Stimulated activated CD4-positive, alpha-beta T cell treated with anti-CD3 and anti-CD28 coated beads, Interleukin-1b, Interleukin-23, amount 100 ng/mL, for 4 hours (primary cell): Measurements from ENCODE around the gene FAM13A.
"Not testable (repeated sequence)": the region's sequence is repeated elsewhere in the genome, so short reads cannot be mapped to it uniquely, and the experiment has no call there.

Experiments
- DNase-seq, 2 donors: peaks; one replicate each; pipeline ENCODE4 v3.0.0-alpha.2; 2020; ENCODE audit warnings: low read depth in 2 of 2

FAM13A gene

DNA sequence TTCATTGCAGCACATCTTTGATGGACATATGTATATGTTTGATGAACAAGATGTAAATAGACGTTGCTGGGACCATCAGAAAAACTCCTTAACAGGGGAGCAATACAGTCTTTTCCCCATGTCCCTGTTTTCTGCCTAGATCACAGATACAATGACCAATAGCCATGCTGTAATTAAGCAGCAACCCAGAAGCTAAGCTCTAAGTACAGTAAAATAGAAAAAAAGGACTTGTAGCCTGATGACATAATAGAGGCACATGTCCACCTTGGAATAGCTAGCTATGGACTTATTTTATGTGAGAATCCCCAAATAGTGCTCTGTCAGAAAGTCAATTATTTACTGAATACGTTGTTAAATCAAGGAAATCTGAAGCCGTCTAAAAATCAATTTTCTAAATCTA, 14.9 kb downstream of the FAM13A start:
- DNase-seq: no peak

DNA sequence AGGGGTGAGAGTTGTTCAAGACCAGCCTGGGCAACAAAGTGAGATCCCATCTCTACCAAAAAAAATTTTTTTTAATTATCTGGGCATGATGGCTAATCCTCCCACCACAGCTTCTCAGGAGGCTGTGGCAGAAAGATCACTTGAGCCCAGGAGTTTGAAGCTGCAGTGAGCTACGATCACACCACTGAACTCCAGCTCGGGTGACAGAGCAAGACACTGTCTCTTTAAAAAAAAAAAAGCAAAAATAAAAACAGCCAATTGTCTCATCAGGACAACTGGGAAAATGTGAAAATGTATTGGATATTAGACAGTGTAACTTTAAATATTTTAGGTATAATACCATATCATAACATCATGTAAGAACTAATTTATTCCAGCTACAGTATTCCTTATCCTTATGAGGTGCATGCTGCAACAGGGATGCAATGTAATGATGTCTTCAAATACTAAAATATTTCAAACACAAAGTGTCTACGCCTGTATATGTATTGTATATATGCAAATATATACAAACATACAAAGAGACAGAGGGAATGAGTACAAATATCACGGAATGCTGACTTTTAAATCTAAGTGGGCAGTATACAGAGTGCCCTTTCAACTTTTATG, 17.2 kb downstream of the FAM13A start:
- DNase-seq: no peak

DNA sequence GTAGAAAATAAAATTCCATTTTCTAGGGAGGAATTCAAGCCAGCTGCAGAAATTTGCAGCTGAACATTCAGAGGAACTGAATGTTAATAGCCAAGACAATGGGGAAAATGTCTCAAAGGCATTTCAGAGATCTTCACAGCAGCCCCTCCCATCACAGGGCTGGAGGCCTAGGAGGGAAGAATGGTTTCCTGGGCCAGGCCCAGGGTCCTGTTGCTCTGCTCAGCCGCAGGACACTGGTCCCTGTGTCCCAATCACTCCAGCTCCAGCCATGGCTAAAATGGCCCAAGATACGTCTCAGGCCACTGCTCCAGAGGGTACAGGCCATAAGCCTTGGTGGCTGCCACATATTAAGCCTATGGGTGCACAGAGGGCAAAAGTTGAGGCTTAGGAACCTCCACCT, 20.4 kb downstream of the FAM13A start:
- no peak for DNase-seq

DNA sequence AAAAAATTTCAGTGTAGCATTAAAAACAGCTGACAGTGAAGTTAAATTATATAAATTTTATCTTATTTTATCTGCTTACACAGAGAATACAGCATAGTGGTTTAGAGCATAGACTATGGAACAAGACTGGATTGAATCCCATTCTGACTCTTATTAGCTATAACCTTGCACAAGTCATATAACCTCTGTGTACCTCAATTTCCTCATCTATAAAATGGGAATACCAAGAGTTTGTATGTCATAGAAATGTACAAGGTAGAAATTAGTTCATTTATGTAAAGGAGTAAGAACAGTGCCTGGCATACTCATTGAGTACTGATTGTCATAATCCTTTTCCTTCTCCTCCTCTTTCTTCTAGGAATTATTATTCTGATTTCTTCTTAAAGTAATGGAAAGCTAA, 25.7 kb downstream of the FAM13A start:
- no peak for DNase-seq

DNA sequence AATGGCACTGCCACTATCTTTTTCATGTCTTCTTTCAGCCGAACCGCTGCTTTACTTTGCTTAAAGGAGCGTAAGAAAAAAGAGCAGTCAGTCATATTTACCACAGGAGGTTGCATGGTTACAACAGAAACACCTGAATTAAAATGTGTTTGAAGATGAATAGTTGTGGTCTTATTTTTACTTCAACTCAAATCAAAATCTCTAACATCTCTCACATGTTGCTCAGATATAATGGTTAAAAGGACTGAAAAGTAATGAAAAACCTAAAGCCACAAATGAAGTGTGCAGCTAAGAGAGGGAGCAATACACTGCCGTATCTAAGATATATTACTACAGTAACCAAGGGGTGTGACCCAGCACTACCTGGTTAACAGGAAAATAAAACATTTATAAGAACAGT, 27.4 kb downstream of the FAM13A start:
- DNase-seq: no peak

DNA sequence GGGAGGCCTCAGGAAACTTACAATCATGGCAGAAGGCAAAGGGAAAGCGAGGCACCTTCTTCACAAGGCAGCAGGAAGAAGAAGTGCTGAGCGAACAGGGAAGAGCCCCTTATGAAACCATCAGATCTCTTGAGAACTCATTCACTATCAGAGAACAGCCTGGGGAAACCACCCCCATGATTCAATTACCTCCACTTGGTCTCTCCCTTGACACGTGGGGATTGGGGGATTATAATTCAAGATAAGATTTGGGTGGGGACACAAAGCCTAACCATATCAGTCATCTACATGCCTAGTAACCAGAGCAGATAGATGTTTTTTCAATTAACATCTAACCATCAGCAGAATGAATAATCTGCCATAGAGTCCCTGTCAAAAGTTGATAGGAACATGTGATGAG, 30.4 kb downstream of the FAM13A start:
- DNase-seq: no peak

DNA sequence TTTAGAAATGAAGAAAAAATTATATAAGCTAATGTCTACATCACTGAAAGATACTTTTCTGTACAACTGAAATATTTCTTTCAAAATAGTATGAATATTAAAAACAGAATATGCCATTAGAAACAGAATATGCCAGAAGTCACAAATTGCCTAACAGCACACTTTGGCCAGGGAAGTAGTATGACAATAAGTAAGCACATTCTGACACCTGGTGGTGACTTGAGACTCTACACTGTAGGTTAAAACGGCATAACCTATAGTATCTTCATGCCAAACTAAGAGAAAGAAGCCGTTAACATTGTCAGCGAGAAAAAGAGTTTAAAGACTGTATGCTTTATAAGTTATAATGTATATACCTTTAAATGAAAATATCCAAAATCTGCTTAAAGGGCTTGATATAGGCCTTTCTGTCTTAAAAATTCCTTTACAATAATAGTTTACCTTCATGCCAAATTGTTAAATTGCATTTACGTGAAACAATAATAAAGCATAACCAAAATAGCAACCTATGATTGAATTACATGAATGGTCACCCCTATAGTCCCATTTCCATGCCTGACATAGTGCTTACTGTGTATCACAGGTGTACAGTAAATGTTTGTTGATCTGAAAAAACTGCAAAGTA, 32.8 kb downstream of the FAM13A start:
- peak in 1 of 2 donors; percentile 43 for DNase-seq

DNA sequence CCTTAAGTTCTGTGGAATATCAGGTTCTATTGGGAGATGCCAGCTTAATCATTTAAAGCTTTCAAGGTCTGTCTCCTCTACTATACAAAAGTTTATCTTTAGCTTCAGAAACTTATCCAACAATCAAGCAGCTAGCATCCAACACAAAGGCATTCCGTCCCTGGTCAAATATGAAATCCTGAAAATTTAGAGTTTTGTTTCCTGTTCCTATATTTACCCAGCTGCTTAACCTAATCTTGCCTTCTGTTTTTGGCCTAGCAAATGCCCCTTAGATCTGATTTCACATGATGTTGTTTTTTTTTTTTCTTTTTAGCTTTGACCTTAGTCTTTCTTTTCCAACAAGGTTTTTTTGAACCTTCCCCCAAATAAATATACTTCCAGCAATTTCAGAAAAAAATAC, 33.8 kb downstream of the FAM13A start:
- DNase-seq: no peak

DNA sequence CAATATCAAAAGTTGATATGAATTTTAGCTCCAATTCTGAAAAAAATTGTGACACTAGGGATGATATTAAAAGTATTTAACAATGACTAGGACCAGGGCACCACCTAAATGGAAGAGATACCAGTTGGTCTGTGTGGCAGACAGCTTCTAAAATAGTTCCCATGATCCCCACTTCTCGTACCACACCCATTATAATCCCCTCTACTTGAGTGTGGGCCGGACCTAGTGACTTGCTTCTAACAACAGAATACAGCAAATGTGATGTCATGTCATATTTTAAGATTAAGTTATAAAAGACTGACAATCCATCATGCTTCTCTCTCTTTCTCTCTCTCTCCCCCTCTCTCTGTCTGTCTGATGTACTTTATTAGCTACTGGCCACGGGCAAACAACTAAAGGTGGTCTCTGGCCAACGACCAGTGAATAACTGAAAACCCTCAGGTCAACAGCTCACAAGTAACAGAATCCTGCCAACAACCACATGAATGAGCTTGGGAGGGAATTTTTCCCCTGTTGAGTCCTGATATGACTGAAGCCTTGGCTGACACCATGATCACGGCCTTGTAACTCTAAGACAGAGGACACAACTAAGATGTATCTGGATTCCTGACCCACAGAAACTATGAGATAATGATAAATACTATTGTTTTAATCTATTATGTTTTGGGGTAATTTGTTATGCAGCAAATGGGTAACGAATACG, 34.4 kb downstream of the FAM13A start:
- no peak for DNase-seq

DNA sequence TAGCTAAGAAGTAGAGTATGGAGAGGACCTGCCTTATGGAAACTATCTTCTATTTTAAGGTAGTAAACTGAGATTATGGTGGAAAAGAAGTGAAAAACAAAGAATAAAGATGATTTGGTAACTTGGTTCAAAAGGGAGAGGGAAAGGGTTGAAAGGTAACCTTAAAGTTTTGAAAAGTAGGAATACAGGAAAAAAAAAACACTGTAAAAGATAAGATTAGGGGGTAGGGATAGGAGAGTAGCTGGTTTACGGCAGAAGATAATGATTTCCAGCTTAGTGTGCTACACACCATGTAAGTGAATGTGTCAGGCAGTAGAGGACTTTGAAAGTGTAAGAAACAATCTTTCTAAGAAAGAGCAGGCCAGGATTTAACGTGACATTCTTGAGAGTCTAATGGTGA, 35.3 kb downstream of the FAM13A start:
- no peak for DNase-seq

DNA sequence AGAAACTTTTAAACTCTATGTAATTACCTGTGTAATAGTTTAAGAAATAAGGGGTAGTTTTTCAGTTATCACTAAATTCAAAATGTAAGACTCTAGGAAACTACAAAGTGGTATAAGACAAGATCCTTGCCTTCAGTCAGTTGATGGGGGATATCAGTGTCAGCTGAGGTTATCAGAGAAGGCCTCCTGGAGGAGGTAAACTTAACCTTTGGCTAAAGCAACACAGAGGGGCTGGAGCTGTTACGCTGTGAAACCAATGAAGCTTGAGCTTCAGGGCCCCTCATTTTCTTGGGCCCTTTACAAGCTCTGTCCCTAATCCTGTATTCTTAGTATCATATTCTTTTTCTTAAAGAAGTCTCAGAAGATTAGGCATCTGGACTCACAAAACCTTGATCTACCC, 35.9 kb downstream of the FAM13A start:
- no peak for DNase-seq

DNA sequence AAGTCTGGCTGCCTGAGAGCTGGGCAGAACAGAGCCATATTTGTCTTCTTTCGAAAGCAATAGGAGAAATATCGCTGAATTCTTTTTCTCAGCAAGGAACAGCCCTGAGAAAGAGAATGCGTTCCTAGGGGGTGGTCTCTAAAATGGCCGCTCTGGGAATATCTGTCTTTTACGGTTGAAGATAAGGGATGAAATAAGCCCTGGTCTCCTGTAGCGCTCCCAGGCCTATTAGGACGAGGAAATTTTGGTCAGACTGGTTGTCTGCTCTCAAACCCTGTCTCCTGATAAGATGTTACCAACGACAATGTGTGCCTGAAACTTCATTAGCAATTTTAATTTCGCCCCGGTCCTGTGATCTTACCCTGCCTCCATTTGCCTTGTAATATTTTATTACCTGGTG, 42.1 kb downstream of the FAM13A start:
- DNase-seq: not testable (repeated sequence)

DNA sequence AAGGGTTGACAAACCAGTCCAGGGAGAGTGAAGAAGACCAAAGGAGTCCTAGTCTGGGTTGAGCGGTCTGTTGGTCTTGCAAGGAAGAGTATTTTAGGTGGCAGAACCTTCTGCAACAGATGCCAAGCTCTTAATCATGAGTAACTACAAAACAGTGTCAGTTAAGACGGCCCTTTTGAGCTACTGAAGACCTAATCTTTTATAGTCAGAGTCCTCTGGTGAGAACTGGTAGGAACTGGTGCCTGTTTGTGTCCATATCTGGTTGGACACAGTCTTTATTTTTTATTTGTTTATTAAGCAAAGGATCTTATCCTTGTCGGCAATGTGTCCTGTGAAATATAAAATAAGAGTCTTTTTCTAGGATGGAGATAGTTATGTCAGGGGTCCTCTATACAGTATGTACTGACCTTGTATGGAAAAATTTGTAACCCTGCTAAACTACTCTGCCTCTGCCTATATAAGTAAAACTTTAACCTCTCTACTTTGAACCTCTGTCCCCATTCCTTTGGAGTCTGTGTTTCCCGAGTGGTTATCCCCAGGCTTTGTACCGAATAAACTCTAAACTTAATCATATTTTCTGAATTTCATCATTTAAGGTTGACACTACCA, 47.1 kb downstream of the FAM13A start:
- DNase-seq: no peak

DNA sequence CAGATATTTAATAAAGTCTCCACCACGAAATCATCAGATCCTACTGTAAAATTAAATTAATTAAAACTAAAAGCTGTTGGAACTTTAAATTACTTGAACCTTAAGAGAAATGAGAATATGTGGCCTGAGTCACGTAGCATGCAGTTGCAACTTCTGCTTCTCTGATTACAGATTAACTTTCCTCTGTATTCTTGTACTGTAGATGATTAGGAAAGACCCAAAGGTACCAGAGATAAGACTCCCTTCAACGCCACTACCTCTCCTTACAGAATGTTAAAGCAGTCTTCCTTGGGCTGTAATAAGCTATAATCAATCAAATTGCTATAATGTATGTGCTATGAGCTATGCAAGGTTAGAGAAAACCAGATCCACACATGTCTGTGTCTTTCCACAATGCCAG, 47.9 kb downstream of the FAM13A start:
- no peak for DNase-seq

DNA sequence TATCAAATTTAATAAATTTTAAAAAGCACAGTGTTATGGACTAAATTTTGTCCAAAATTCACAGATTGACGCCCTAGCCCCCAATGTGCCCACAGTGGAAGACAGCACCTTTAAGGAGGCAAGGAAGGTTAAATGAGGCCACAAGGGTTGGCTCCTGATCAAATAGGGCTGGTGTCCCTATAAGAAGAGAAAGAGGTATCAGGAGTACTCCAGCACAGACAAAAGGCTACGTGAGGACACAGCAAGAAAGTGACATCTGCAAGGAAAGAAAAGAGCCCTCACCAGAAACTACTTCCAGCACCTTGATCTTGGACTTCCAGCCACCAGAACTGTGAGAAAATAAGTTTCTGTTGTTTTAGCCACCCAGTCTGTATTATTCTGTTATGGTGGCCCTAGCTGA, 48.8 kb downstream of the FAM13A start:
- DNase-seq: no peak

DNA sequence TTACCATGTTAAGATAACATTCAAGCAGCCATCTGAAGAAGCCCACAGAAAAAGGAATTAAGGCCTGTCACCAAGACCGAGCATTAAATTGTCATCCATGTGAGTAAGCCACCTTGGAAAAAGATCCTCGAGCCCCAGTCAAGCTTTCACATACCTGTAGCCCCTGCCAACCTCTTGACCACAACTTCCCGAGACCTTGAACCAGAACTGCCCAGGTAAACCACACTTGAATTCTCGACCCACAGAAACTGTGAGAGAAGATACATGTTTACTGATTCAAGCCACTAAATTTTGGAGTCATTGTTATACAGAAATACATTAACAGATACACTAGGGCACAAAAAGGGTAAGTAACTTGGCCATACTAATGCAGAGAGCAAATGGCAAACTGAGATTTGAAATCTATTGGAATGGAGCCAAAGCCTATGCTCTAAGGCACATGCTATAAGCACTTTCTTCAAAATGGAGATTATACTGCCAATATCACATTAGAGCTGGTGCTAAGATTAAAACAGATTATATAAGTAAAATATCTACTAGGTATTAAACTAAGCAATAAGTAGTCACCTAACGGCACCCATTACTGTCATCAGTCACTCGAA, 49.5 kb downstream of the FAM13A start:
- no peak for DNase-seq

DNA sequence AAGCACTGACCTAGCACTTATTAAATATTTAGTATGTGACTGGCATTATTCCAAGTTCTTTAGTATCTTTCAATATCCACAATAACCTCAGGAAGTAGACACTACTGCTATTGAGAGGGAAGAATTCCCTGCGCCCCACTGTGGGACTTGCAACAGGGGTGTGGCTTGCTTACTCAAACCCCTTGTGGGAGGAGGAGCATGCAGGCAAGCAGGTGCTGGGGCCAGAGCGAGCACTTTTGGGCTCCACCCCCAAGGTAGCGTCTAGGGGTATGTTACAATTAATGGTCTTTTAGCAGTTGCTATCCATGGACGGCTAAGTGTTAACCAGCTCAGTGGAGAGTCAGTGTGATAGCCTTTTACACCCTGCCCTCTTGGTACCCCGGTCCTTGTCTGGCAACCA, 50.7 kb downstream of the FAM13A start:
- DNase-seq: no peak

DNA sequence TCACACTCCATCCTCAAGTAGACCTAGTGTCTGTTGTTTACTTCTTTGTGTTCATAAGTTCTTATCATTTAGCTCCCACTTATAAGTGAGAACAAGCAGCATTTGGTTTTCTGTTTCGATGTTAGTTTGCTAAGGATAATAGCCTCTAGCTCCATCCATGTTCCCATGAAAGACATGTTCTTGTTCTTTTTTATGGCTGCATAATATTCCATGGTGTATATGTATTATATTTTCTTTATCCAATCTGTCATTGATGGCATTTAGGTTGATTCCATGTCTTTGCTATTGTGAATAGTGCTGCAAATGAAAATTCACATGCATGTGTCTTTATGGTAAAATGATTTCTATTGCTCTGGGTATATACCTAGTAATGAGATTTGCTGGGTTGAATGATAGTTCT, 51.9 kb downstream of the FAM13A start:
- not testable (repeated sequence) for DNase-seq

DNA sequence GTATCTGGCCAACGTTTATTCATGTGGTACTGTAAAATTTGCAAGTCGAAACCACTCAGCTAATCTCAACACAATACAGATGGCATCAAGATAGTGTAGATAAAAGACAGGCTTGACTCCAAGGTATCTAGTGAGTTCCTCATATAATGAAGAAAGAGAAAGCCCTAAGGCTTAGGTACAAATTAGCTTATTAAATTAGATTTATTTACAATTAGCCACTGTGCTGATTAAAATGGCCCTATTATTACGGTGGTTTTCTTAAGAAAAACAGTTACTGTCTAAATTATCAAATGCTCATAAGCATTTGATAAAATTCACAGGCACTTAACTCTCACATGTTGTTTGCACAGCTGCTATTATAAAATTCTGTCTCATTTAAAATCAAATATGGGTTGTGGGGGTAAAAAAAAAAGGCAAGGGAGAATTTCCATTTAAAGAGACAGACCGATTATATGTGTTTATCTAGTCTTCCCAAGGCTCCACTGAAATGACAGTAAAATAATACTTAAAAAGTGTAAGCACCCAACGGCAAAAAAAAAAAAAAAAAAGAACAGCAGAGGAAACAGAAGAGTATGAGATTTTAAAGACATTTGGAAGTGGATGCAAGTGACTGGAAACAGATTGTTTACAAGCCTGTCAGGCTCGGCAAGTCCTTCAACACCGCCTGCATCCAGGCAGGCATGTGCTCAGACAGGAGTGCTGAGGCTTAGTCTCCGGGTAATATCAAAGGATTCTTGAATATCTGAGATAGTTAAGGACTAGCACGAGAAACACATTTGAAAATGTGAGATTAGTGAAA, 55.1 kb downstream of the FAM13A start:
- DNase-seq: no peak

DNA sequence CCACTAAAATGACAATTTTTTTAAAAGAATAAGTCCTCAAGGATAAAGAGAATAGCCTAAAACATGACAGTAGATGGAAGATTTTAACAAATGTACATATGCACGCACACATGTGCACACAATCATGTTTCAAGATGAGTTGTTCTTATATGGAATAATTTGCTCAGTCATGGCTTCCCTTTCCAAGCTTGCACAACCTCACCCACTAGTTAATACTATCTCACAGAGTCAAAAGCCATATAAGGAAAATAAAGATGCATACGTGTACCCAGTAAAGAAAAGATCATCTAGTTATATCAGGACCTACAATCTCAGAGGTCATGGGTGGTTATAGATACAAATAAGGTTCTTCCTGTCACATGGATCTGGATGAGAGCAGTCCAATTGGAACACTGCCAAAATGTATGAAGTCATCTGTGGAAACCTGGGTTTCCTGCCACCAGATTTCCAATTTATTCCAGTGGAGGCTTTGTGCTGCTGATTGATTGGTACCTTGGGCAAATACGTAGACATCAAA, 56.1 kb downstream of the FAM13A start:
- DNase-seq: no peak

DNA sequence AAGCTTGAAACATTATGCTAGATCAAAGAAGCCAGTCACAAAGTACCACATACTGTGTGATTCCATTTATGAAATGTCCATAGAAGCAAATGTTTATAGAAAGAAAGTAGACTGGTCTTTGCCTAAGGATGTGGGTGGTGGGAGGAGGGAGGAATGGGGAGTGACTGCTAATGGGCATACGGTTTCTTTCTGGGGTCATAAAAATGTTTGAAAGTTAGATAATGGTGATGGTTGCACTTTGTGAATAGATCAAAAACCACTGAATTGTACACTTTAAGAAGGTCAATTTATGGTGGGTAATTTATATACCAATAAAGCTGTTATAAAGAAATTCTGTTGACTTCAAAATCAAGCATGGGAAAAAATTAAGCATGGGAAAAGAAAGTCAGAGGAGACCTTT, 56.6 kb downstream of the FAM13A start:
- no peak for DNase-seq
